ENCODE data around the gene SNRK. TPM values are rescaled to one million over a fixed set of nuclear protein-coding genes. Genes with fewer than 3 reads are reported as not detected.

Gene SNRK
- total RNA-seq, 1 donor from 2014 or later: 13.3 TPM

DNA sequence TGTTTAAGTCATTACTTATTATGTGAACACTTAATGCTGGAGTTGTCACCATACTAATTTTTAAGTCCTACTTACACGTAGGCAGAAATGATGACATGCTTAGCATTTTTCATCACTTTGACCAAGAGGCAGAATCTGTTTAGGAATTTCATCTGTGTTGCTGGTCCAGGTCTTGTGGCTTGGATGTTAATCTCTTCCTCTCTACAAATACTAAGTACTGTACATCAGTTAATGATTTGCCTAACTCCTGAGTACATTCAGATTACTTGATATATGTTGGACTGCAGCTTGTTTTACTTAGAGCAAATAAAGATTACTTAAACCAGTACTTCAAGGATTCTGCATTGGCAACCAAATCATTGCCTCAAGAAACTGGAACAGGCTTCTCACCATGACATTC, 8.6 kb downstream of the SNRK start:
- H3K4me2 ChIP-seq (ENCODE audit: low read length): no peak overlapping the region
- H2AFZ ChIP-seq (ENCODE audit: low read depth, low read length): no peak overlapping the region
- H3K79me2 ChIP-seq (ENCODE audit: insufficient read depth, low read length): peaks cover 95% of the 10 kb centered on the region
- H3K4me1 ChIP-seq (ENCODE audit: insufficient read depth, low read length): peaks cover 9% of the 10 kb centered on the region
- H3K9me3 ChIP-seq (ENCODE audit: insufficient read depth, low read depth, low read length): no peaks in the 10 kb centered on the region
- no peaks in the 10 kb centered on the region for H3K27me3 Mint-ChIP-seq (ENCODE audit: low read depth, unreplicated experiment)
- FAIRE-seq: peak; percentile 43
- H4K20me1 ChIP-seq (ENCODE audit: insufficient read depth, low read length): peaks cover 72% of the 10 kb centered on the region
- no peaks in the 10 kb centered on the region for H3K27me3 ChIP-seq (ENCODE audit: insufficient read depth, low read length)
- DNase-seq (ENCODE audit: low read depth): peak; percentile 18
- TF ChIP-seq, protein P1, sequence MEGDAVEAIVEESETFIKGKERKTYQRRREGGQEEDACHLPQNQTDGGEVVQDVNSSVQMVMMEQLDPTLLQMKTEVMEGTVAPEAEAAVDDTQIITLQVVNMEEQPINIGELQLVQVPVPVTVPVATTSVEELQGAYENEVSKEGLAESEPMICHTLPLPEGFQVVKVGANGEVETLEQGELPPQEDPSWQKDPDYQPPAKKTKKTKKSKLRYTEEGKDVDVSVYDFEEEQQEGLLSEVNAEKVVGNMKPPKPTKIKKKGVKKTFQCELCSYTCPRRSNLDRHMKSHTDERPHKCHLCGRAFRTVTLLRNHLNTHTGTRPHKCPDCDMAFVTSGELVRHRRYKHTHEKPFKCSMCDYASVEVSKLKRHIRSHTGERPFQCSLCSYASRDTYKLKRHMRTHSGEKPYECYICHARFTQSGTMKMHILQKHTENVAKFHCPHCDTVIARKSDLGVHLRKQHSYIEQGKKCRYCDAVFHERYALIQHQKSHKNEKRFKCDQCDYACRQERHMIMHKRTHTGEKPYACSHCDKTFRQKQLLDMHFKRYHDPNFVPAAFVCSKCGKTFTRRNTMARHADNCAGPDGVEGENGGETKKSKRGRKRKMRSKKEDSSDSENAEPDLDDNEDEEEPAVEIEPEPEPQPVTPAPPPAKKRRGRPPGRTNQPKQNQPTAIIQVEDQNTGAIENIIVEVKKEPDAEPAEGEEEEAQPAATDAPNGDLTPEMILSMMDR (IDR thresholded peaks at IDR 0.05; ENCODE audit: insufficient read depth, low read depth, low read length): no peak
- no peak for TF ChIP-seq EZH2 (IDR thresholded peaks at IDR 0.05; ENCODE audit: insufficient read depth, low read length)
- peaks cover 3% of the 10 kb centered on the region for H3K36me3 Mint-ChIP-seq (ENCODE audit: low read depth, unreplicated experiment)
- H3K27ac ChIP-seq (ENCODE audit: low read depth, low read length): no peak overlapping the region
- H3K36me3 ChIP-seq (ENCODE audit: insufficient read depth, low read length): no peaks in the 10 kb centered on the region
- no peaks in the 10 kb centered on the region for H3K9me3 Mint-ChIP-seq (ENCODE audit: unreplicated experiment)
- no peak overlapping the region for H3K4me3 Mint-ChIP-seq (ENCODE audit: unreplicated experiment)
- no peak overlapping the region for H3K9ac ChIP-seq (ENCODE audit: low read length)
- H3K4me1 Mint-ChIP-seq (ENCODE audit: low read depth, unreplicated experiment): peaks cover 35% of the 10 kb centered on the region
- H3K27ac Mint-ChIP-seq (ENCODE audit: unreplicated experiment): no peak overlapping the region
- no peak overlapping the region for H3K4me3 ChIP-seq (ENCODE audit: insufficient read depth, low read depth, low read length)

DNA sequence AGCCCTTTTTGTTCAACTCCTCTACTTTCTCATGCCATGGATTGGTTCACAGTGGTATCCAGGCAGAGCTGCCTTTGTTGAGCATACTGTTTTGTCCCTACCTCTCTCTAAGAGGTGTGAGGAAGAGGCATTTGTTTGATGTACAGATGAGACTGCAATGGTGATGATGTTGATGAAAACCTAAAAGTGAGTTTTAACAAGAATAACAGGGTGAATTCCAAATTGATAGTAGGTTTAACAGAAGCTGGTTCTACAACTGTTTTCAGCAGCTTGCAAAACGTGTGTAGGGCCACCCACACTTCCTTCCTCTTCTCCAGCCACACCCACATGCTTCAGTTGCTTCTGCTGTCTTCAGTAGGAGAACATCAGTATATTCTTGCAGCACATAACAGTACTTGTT, 10.2 kb downstream of the SNRK start:
- H3K27ac Mint-ChIP-seq (ENCODE audit: unreplicated experiment): no peak overlapping the region
- FAIRE-seq (no peak), DNase-seq (ENCODE audit: low read depth) (no peak)
- Histone ChIP-seq H3K4me1 (ENCODE audit: insufficient read depth, low read length) (peaks cover 4% of the 10 kb centered on the region), H3K27me3 (ENCODE audit: insufficient read depth, low read length) (no peaks in the 10 kb centered on the region), H3K79me2 (ENCODE audit: insufficient read depth, low read length) (peaks cover 93% of the 10 kb centered on the region), H4K20me1 (ENCODE audit: insufficient read depth, low read length) (peaks cover 57% of the 10 kb centered on the region), H3K4me2 (ENCODE audit: low read length) (no peak overlapping the region), H3K36me3 (ENCODE audit: insufficient read depth, low read length) (no peaks in the 10 kb centered on the region), H3K9me3 (ENCODE audit: insufficient read depth, low read depth, low read length) (no peaks in the 10 kb centered on the region), H3K27ac (ENCODE audit: low read depth, low read length) (no peak overlapping the region), H2AFZ (ENCODE audit: low read depth, low read length) (no peak overlapping the region), H3K4me3 (ENCODE audit: insufficient read depth, low read depth, low read length) (no peak overlapping the region), H3K9ac (ENCODE audit: low read length) (no peak overlapping the region)
- no peak overlapping the region for H3K4me3 Mint-ChIP-seq (ENCODE audit: unreplicated experiment)
- peaks cover 22% of the 10 kb centered on the region for H3K4me1 Mint-ChIP-seq (ENCODE audit: low read depth, unreplicated experiment)
- TF ChIP-seq EZH2 (IDR thresholded peaks at IDR 0.05; ENCODE audit: insufficient read depth, low read length): no peak
- TF ChIP-seq, protein P1 (IDR thresholded peaks at IDR 0.05; ENCODE audit: insufficient read depth, low read depth, low read length): no peak
- no peaks in the 10 kb centered on the region for H3K27me3 Mint-ChIP-seq (ENCODE audit: low read depth, unreplicated experiment)
- H3K36me3 Mint-ChIP-seq (ENCODE audit: low read depth, unreplicated experiment): peaks cover 3% of the 10 kb centered on the region
- H3K9me3 Mint-ChIP-seq (ENCODE audit: unreplicated experiment): no peaks in the 10 kb centered on the region

DNA sequence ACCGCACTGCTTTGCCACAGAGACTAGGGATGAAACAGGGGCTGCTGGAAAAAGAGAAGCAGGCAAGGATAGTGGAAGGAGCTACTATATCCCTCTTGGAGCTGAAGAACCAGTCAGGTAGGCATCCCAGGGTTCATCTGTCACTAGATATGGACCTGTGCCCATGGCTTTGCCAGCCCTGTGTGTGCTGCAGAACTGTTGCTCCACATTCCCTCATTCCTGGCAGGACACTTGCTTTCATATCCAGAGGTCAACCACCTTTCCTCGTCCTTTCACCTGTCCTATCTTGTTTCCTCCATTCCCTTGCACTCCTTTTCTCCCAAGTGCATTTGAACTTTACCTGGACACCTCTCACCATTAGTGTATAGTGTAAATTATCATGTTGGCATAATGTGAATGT, 12.0 kb downstream of the SNRK start:
- no peak overlapping the region for H3K9ac ChIP-seq (ENCODE audit: low read length)
- H3K9me3 Mint-ChIP-seq (ENCODE audit: unreplicated experiment): no peaks in the 10 kb centered on the region
- H4K20me1 ChIP-seq (ENCODE audit: insufficient read depth, low read length): peaks cover 48% of the 10 kb centered on the region
- H3K36me3 ChIP-seq (ENCODE audit: insufficient read depth, low read length): no peaks in the 10 kb centered on the region
- no peak overlapping the region for H3K27ac ChIP-seq (ENCODE audit: low read depth, low read length)
- no peak overlapping the region for H2AFZ ChIP-seq (ENCODE audit: low read depth, low read length)
- no peak overlapping the region for H3K27ac Mint-ChIP-seq (ENCODE audit: unreplicated experiment)
- peaks cover 4% of the 10 kb centered on the region for H3K36me3 Mint-ChIP-seq (ENCODE audit: low read depth, unreplicated experiment)
- H3K27me3 ChIP-seq (ENCODE audit: insufficient read depth, low read length): no peaks in the 10 kb centered on the region
- H3K4me1 ChIP-seq (ENCODE audit: insufficient read depth, low read length): peaks cover 4% of the 10 kb centered on the region
- H3K9me3 ChIP-seq (ENCODE audit: insufficient read depth, low read depth, low read length): no peaks in the 10 kb centered on the region
- peaks cover 85% of the 10 kb centered on the region for H3K79me2 ChIP-seq (ENCODE audit: insufficient read depth, low read length)
- H3K4me3 ChIP-seq (ENCODE audit: insufficient read depth, low read depth, low read length): no peak overlapping the region
- FAIRE-seq: no peak
- no peak overlapping the region for H3K4me2 ChIP-seq (ENCODE audit: low read length)
- H3K27me3 Mint-ChIP-seq (ENCODE audit: low read depth, unreplicated experiment): no peaks in the 10 kb centered on the region
- H3K4me1 Mint-ChIP-seq (ENCODE audit: low read depth, unreplicated experiment): peaks cover 17% of the 10 kb centered on the region
- no peak overlapping the region for H3K4me3 Mint-ChIP-seq (ENCODE audit: unreplicated experiment)
- no peak for TF ChIP-seq EZH2 (IDR thresholded peaks at IDR 0.05; ENCODE audit: insufficient read depth, low read length)
- TF ChIP-seq, protein P1 (IDR thresholded peaks at IDR 0.05; ENCODE audit: insufficient read depth, low read depth, low read length): no peak
- DNase-seq (ENCODE audit: low read depth): no peak
